HEK293 (cell line): ENCODE data around the gene ATOSA.

ENCODE experiments used
- CTCF ChIP-seq: fragments of 450-650 bp; formaldehyde crosslinking; IDR thresholded peaks from 2 replicates; pipeline ENCODE4 v1.5.1; 2016; ENCODE audit warnings: missing biosample characterization, missing genetic modification characterization
- MYNN ChIP-seq: fragments of 450-650 bp; formaldehyde crosslinking; IDR thresholded peaks from 2 replicates; pipeline ENCODE4 v1.5.1; 2016; ENCODE audit warnings: missing biosample characterization, missing genetic modification characterization, borderline replicate concordance
- MZF1 ChIP-seq: fragments of 450-650 bp; formaldehyde crosslinking; IDR thresholded peaks from 2 replicates; pipeline ENCODE4 v1.5.1; 2017; ENCODE audit warnings: missing biosample characterization, missing genetic modification characterization, borderline replicate concordance
- REST ChIP-seq: fragments of 450-650 bp; formaldehyde crosslinking; IDR thresholded peaks from 2 replicates; pipeline ENCODE4 v1.5.1; 2016; ENCODE audit warnings: missing biosample characterization, missing genetic modification characterization
- ZBTB20 ChIP-seq: fragments of 450-650 bp; formaldehyde crosslinking; IDR thresholded peaks from 2 replicates; pipeline ENCODE4 v1.5.1; 2016; ENCODE audit warnings: missing biosample characterization, missing genetic modification characterization
- ZBTB21 ChIP-seq: fragments of 450-650 bp; formaldehyde crosslinking; IDR thresholded peaks from 2 replicates; pipeline ENCODE4 v1.5.1; 2017; ENCODE audit warnings: missing biosample characterization, missing genetic modification characterization
- ZEB2 ChIP-seq: fragments of 450-650 bp; formaldehyde crosslinking; IDR thresholded peaks from 2 replicates; pipeline ENCODE4 v1.5.1; 2016; ENCODE audit warnings: missing biosample characterization, missing genetic modification characterization
- ZNF174 ChIP-seq: fragments of 450-650 bp; formaldehyde crosslinking; IDR thresholded peaks from 2 replicates; pipeline ENCODE4 v1.5.0; 2017; ENCODE audit warnings: missing biosample characterization, mild to moderate bottlenecking, missing genetic modification characterization
- ZNF449 ChIP-seq: fragments of 450-650 bp; formaldehyde crosslinking; IDR thresholded peaks from 2 replicates; pipeline ENCODE4 v1.5.1; 2017; ENCODE audit warnings: missing biosample characterization, mild to moderate bottlenecking, missing genetic modification characterization, moderate library complexity
- ZNF558 ChIP-seq: fragments of 450-650 bp; formaldehyde crosslinking; IDR thresholded peaks from 2 replicates; pipeline ENCODE4 v1.5.1; 2016; ENCODE audit warnings: missing biosample characterization, missing genetic modification characterization

GRCh38 chr15:52653431-52653964 lies 25.7 kb downstream of the ATOSA start:
- TF ChIP-seq CTCF (tag by site-specific recombination) (no peak), ZNF558 (tag by site-specific recombination) (no peak), MZF1 (no peak), ZNF449 (tag by site-specific recombination) (no peak), ZNF174 (no peak), REST (tag by site-specific recombination) (no peak), ZBTB20 (tag by site-specific recombination) (no peak; the same call in 1 of the 2 replicates), ZBTB21 (no peak), MYNN (no peak), ZEB2 (tag by site-specific recombination) (no peak)
